GM21447 (cell line): Measurements from ENCODE around the gene STK39.

Experiments used
- ATAC-seq: cut with Tn5 transposase; IDR thresholded peaks from one replicate; pipeline ENCODE4 v1.9.1; 2021; ENCODE audit not compliant: unreplicated experiment

Gene STK39

DNA sequence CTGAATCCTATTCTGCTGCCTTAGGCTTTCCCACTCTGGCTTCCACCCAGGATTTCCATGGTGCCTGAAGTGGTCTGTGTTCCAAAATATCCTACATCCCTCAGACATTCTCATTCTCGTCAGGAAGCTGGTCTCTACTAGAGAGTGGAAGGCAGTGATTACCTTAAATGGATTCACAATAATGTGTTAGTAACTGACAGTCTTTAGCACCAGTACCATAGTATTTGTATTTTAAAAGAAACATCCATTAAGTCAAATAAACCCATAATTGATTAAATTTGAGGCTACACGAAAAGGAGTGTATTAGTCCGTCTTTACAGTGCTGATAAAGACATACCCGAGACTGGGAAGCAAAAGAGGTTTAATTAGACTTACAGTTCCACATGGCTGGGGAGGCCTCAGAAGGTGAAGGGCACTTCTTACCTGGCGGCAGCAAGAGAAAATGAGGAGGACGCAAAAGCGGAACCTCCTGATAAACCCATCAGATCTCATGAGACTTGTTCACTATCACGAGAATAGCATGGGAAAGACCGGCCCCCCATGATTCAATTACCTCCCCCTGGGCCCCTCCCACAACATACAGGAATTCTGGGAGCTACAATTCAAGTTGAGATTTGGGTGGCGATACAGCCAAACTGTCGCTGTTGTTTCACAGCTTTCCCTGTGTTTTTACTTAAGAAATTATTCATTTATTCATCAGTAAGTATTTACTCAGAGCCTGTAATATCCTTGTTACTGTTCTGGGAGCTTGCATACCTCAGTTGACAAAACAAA lies 306.5 kb downstream of the STK39 start:
- ATAC-seq: no peak

DNA sequence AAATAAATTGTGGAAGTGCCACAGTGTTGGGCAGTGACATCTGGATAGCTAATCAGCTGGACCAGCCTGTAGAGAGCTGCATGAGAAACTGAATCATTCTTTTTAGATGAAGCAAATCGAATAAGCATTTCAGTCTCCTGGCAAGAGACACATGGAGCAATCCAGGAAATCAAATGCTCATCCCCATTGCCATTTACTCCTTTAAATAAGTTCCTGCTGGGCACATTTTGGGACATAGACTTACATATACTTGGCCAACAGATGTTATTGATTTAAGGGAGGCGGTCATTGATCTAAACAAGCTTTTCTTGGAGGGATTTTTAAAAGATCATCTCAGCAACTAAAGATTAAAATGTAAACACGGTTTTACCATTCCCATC lies 307.1 kb downstream of the STK39 start:
- no peak for ATAC-seq

- ATAC-seq: no peak
Measured at GRCh38 chr2:167939514-167940345, 307.7 kb downstream of the STK39 start.

DNA sequence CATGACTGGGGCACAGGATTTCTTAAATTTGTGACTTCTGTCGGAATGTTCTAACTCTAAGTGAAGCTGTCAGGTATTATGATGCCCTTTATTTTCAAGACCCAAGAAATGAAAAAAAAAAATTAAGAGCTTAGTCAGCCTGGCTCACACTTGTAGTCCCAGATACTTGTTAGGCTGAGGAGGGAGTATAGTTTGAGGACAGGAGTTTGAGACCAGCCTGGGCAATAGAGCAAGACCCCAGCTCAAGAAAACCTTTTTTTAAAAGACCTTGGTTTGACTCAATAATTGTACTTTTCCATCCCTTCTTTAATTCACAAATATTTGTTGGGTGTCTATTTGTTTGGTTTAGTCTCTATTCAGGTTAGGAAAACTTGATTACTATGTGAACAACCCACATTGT lies 310.0 kb downstream of the STK39 start:
- no peak for ATAC-seq

DNA sequence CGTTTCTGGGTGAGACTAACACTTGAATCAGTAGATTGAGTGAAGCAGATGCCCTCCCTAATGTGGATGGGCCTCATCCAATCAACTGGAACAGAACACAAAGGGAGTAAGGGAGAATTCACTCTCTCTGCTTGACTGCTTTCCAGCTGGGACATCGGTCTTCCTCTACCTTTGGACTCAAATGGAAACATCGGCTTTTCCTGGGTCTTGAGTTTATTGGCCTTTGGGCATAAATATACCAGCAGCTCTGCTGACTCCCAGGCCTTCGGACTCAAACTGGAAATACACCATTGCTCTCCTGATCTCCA lies 311.6 kb downstream of the STK39 start:
- no peak for ATAC-seq

DNA sequence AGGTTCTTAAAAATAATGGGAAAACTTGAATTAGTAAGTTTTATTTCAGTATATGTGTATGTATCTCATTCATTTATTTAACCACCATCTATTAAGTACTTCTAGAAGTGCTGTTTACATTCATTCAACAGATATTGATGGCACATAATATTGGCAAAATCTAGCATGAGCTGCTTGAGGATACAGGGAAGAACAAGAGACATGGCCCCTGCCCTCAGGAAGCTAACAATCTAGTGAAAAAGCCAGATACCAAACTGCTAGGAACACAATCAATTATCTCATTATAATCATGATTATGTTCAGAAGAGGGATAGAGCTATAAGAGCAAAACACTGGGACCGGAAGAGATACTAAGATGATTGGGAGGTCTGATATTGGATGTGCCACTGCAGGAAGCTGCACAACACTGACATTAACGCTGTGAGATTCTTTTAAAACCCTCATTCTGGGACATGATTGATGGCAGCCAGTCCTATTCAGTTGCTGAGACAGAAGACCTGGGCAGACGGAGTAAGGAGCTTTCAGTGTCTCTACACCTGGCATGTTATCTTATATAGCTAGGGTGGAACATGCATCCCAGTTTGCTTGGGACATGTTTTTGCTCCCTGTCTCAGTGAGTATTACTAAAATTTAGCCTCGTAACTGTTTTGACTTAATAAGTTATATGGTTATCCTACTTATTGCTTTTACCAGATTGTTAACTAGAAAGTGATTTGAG lies 314.1 kb downstream of the STK39 start:
- ATAC-seq: no peak

- ATAC-seq: no peak
Measured at GRCh38 chr2:167932123-167932693, 315.2 kb downstream of the STK39 start.

- ATAC-seq: no peak
Measured at GRCh38 chr2:167929484-167929883, 317.9 kb downstream of the STK39 start.

- ATAC-seq: no peak
Measured at GRCh38 chr2:167928434-167928833, 319.0 kb downstream of the STK39 start.

DNA sequence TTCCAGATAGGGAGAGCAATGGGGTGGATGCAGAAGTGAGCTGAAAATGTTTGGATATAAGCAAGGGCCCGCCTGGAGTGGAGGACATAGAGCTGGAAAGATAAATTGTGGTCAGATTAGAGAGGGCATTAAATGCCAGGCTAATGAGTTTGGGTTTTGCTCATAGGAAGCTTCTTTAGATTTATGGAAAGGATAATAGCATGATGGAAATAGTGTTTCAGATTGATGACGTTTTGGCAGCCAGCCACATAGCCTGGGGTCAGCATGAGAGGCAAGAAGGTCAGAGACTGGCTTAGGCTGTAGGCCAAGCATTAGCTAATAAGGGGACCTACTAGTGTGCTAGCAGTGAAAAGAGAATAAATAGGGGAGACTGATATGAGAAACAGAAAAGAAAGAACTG lies 321.6 kb downstream of the STK39 start:
- ATAC-seq: no peak

GRCh38 chr2:167924556-167924955 lies 322.8 kb downstream of the STK39 start:
- no peak for ATAC-seq

- no peak for ATAC-seq
Measured at GRCh38 chr2:167916756-167917155, 330.6 kb downstream of the STK39 start.

- no peak for ATAC-seq
Measured at GRCh38 chr2:167914969-167915368, 332.4 kb downstream of the STK39 start.

- no peak for ATAC-seq
Measured at GRCh38 chr2:167908786-167909185, 338.6 kb downstream of the STK39 start.

GRCh38 chr2:167905668-167906067 lies 341.7 kb downstream of the STK39 start:
- no peak for ATAC-seq
